ENCODE measurements around the gene RASSF1.
A peak's percentile ranks its signal among the peaks of the same experiment; 100 is the strongest.

Gene RASSF1

GRCh38 chr3:50355829-50356552 lies 15.4 kb upstream of the RASSF1 start:
- no peak for DNase-seq (ENCODE audit: low read depth)
- peak overlapping the region; percentile 79 for H3K4me3 ChIP-seq (ENCODE audit: low read depth, low read length)
- TF ChIP-seq CTCF (IDR thresholded peaks at IDR 0.05; ENCODE audit: low read depth, low read length) (no peak), MAX (IDR thresholded peaks at IDR 0.05; ENCODE audit: low read depth, low read length) (0 out of 2 replicates have a peak, but pooled peaks have one; percentile 29)

GRCh38 chr3:50354850-50355249 lies 14.2 kb upstream of the RASSF1 start:
- no peak overlapping the region for H3K4me3 ChIP-seq (ENCODE audit: low read depth, low read length)
- DNase-seq (ENCODE audit: low read depth): no peak
- TF ChIP-seq POLR2A (IDR thresholded peaks at IDR 0.05; ENCODE audit: extremely low read depth, insufficient read length) (no peak), MYC (IDR thresholded peaks at IDR 0.05; ENCODE audit: low read depth, low read length) (no peak), MAX (IDR thresholded peaks at IDR 0.05; ENCODE audit: low read depth, low read length) (no peak), CTCF (IDR thresholded peaks at IDR 0.05; ENCODE audit: low read depth, low read length) (no peak)

- no peak for DNase-seq (ENCODE audit: low read depth)
- TF ChIP-seq MAX (IDR thresholded peaks at IDR 0.05; ENCODE audit: low read depth, low read length): no peak
- no peak for TF ChIP-seq POLR2A (IDR thresholded peaks at IDR 0.05; ENCODE audit: extremely low read depth, insufficient read length)
- TF ChIP-seq CTCF (IDR thresholded peaks at IDR 0.05; ENCODE audit: low read depth, low read length): no peak
- no peak for TF ChIP-seq MYC (IDR thresholded peaks at IDR 0.05; ENCODE audit: low read depth, low read length)
- H3K4me3 ChIP-seq (ENCODE audit: low read depth, low read length): no peak overlapping the region
Measured at GRCh38 chr3:50354186-50354764, 13.6 kb upstream of the RASSF1 start.

GRCh38 chr3:50353245-50354004 lies 12.8 kb upstream of the RASSF1 start:
- no peak overlapping the region for H3K4me3 ChIP-seq (ENCODE audit: low read depth, low read length)
- TF ChIP-seq MYC (IDR thresholded peaks at IDR 0.05; ENCODE audit: low read depth, low read length): no peak
- TF ChIP-seq CTCF (IDR thresholded peaks at IDR 0.05; ENCODE audit: low read depth, low read length): no peak
- no peak for TF ChIP-seq MAX (IDR thresholded peaks at IDR 0.05; ENCODE audit: low read depth, low read length)
- no peak for TF ChIP-seq POLR2A (IDR thresholded peaks at IDR 0.05; ENCODE audit: extremely low read depth, insufficient read length)
- DNase-seq (ENCODE audit: low read depth): no peak

GRCh38 chr3:50352781-50353180 lies 12.1 kb upstream of the RASSF1 start:
- peak; percentile 57 for DNase-seq (ENCODE audit: low read depth)
- H3K4me3 ChIP-seq (ENCODE audit: low read depth, low read length): no peak overlapping the region
- no peak for TF ChIP-seq MAX (IDR thresholded peaks at IDR 0.05; ENCODE audit: low read depth, low read length)
- peak; percentile 24 for TF ChIP-seq CTCF (IDR thresholded peaks at IDR 0.05; ENCODE audit: low read depth, low read length)
